Lung (tissue), 12 donors: ENCODE data around the gene PEPD. TPM values are rescaled to one million over a fixed set of nuclear protein-coding genes. Genes with fewer than 3 reads are reported as not detected.

ENCODE experiments used
- ATAC-seq: fragments of 200-7000 bp; cut with Tn5 transposase; one replicate; pipeline ENCODE4 v1.9.1; 2020; ENCODE audit warnings: moderate number of reproducible peaks; ENCODE audit not compliant: insufficient read depth, low FRiP score
- DNase-seq, 3 donors: peaks; one replicate each; pipeline ENCODE4 v3.0.0-alpha.2; 2013 to 2017
- H3K27ac ChIP-seq, 2 donors: one replicate each; pipeline ENCODE4 v1.5.1; 2013; ENCODE audit warnings: mild to moderate bottlenecking in 2 of 2, moderate library complexity in 2 of 2, control low read depth in 1 of 2, inconsistent platforms in 1 of 2, low read depth in 1 of 2, low read length in 1 of 2
- H3K27me3 ChIP-seq, 3 donors: one replicate each; pipeline ENCODE4 v1.5.1; 2013; ENCODE audit warnings: low read length in 2 of 3; ENCODE audit not compliant: control insufficient read depth in 3 of 3, insufficient read depth in 3 of 3
- H3K36me3 ChIP-seq, 4 donors: one replicate each; pipeline ENCODE4 v1.5.1; 2013; ENCODE audit warnings: low read length in 4 of 4, mild to moderate bottlenecking in 1 of 4, moderate library complexity in 1 of 4; ENCODE audit not compliant: control insufficient read depth in 4 of 4, insufficient read depth in 4 of 4
- H3K4me1 ChIP-seq, 5 donors: one replicate each; pipeline ENCODE4 v1.5.1; 2013; ENCODE audit warnings: low read length in 5 of 5, mild to moderate bottlenecking in 2 of 5, moderate library complexity in 1 of 5; ENCODE audit not compliant: control insufficient read depth in 5 of 5, insufficient read depth in 5 of 5
- H3K4me3 ChIP-seq: one replicate; pipeline ENCODE4 v1.5.1; 2013; ENCODE audit warnings: mild to moderate bottlenecking, control low read depth, moderate library complexity
- H3K9ac ChIP-seq, 2 donors: one replicate each; pipeline ENCODE4 v1.5.1; 2013; ENCODE audit warnings: low read length in 2 of 2, control low read depth in 1 of 2; ENCODE audit not compliant: insufficient read depth in 1 of 2
- H3K9me3 ChIP-seq, 4 donors: one replicate each; pipeline ENCODE4 v1.5.1; 2013; ENCODE audit warnings: low read length in 3 of 4, mild to moderate bottlenecking in 1 of 4, moderate library complexity in 1 of 4; ENCODE audit not compliant: control insufficient read depth in 4 of 4, insufficient read depth in 3 of 4
- CTCF ChIP-seq: IDR thresholded peaks from 2 replicates; pipeline ENCODE4 v1.5.1; 2012; ENCODE audit warnings: mild to moderate bottlenecking; ENCODE audit errors: control extremely low read depth, extremely low read depth
- WGBS, 2 donors: extraction: QIAGEN DNeasy Blood & Tissue Kit; methylation state at CpG; one replicate each; pipeline ENCODE4 v1.1.7; 2013; 5-methylcytosine and 5-hydroxymethylcytosine counted together
- polyA plus RNA-seq, 2 donors: library from polyadenylated mRNA; stranded (reverse); fragments of 200-250 nt; gene quantifications; one replicate each; pipeline ENCODE4 v1.2.1, GENCODE V29; 2013
- total RNA-seq, 2 donors: library from RNA; depleted of rRNA in 1 of 2; stranded (reverse); fragments of >200 nt in 1 of 2; gene quantifications; one replicate each; pipeline ENCODE4 v1.2.1, GENCODE V29; 2014 to 2021
- donor health status: control.
- donor health status: control.
- donor health status: Bipolar disorder and iron deficiency.
- donor health status: healthy.
- donor health status: DM: yes; HTN: yes; CAD: no.

Gene PEPD
- total and polyA plus RNA-seq, 4 donors = 29.6 to 88.2 (median 73.4) TPM

GRCh38 chr19:33472226-33472625, 49.4 kb downstream of the PEPD start:
- Histone ChIP-seq H3K27me3 (no peaks in the 10 kb centered on the region), H3K4me1 (peaks cover 0 to 3% (median 0%) of the 10 kb centered on the region in 5 donors), H3K9me3 (no peaks in the 10 kb centered on the region), H3K27ac (no peak overlapping the region), H3K4me3 (no peak overlapping the region), H3K9ac (no peak overlapping the region), H3K36me3 (peaks cover 0 to 10% (median 0%) of the 10 kb centered on the region in 4 donors)
- ATAC-seq (no peak), DNase-seq (no peak)
- no peak for TF ChIP-seq CTCF
- WGBS, 2 donors = 61 to 80% methylated on average over 4 of the region's 4 CpGs

- DNase-seq (no peak), ATAC-seq (no peak)
- 89 to 95% methylated on average over 13 of the region's 13 CpGs for WGBS, 2 donors
- Histone ChIP-seq H3K27me3 (no peaks in the 10 kb centered on the region), H3K9ac (no peak overlapping the region), H3K36me3 (peaks cover 0 to 7% (median 0%) of the 10 kb centered on the region in 4 donors), H3K4me1 (peaks cover 0 to 3% (median 0%) of the 10 kb centered on the region in 5 donors), H3K4me3 (no peak overlapping the region), H3K9me3 (no peaks in the 10 kb centered on the region), H3K27ac (no peak overlapping the region)
- TF ChIP-seq CTCF = no peak
Measured at GRCh38 chr19:33471111-33471996, 50.2 kb downstream of the PEPD start.

DNA sequence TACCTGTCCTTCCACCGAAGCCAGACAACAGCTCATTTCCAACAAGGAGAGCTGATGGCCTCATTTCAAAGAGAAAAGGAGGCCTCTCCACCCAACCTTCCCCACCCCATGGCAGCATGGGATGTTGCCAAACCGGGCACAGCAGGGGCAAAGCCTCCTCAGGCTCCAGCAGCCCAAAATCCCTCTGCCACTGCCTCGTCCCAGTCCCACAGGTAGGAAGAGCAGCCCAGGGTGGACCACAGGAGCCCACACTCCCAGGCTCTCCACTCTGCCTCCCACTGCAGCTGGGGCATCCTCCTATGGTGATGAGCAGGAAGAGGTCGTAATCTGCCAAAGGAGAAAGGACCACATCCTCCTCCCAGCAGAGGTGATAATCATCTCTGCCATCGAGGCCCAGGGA, 50.9 kb downstream of the PEPD start:
- Histone ChIP-seq H3K9me3 (no peaks in the 10 kb centered on the region), H3K4me1 (peaks cover 0 to 4% (median 0%) of the 10 kb centered on the region in 5 donors), H3K27me3 (no peaks in the 10 kb centered on the region), H3K27ac (no peak overlapping the region), H3K4me3 (no peak overlapping the region), H3K9ac (no peak overlapping the region), H3K36me3 (peaks cover 0 to 7% (median 0%) of the 10 kb centered on the region in 4 donors)
- no peak for DNase-seq
- no peak for TF ChIP-seq CTCF
- no peak for ATAC-seq
- WGBS, 2 donors = 71 to 84% methylated on average over 5 of the region's 5 CpGs

DNA sequence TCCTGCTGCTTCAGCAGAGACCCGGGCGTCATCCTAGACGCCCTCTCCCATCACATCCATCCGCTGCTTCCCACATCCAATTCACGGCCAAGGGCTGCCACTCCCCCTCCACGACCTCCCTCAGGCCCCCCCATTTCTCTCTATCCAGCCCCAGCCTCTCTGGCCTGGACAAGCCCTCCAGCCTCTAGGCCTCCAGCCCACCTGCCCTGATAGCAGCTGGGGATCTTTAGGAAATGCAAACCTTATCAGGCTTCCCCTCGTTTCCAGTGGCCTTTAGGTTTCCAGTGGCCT, 51.6 kb downstream of the PEPD start:
- Histone ChIP-seq H3K9me3 (no peaks in the 10 kb centered on the region), H3K9ac (no peak overlapping the region), H3K27ac (no peak overlapping the region), H3K4me1 (peaks cover 0 to 4% (median 0%) of the 10 kb centered on the region in 5 donors), H3K27me3 (no peaks in the 10 kb centered on the region), H3K36me3 (peaks cover 0 to 6% (median 0%) of the 10 kb centered on the region in 4 donors), H3K4me3 (no peak overlapping the region)
- WGBS, 2 donors = 90 to 98% methylated on average over 7 of the region's 7 CpGs
- no peak for TF ChIP-seq CTCF
- DNase-seq (no peak), ATAC-seq (no peak)
